Activated T-helper 2 cell treated with anti-CD3 and anti-CD28 coated beads, Interferon-gamma antibody, Interleukin-2, Interleukin-4, amounts not matched to agents 10 μg/mL and 5 μg/mL and 100 μg/mL, durations not matched to agents 14 hours and 24 hours and 36 hours (primary cell): ENCODE data around the gene PFKP. TPM values are rescaled to one million over a fixed set of nuclear protein-coding genes. Genes with fewer than 3 reads are reported as not detected.
A peak's percentile ranks its signal among the peaks of the same experiment; 100 is the strongest.

Source experiments
- DNase-seq: peaks from one replicate; pipeline ENCODE4 v3.0.0; 2021; ENCODE audit warnings: low spot score
- H3K27ac Mint-ChIP-seq: one replicate; pipeline ENCODE4 v1.8.0; 2021; ENCODE audit warnings: mixed read lengths
- H3K27me3 Mint-ChIP-seq: one replicate; pipeline ENCODE4 v1.8.0; 2021; ENCODE audit warnings: low read depth, mixed read lengths
- H3K36me3 Mint-ChIP-seq: one replicate; pipeline ENCODE4 v1.8.0; 2021; ENCODE audit warnings: low read depth, mixed read lengths
- H3K4me1 Mint-ChIP-seq: one replicate; pipeline ENCODE4 v1.8.0; 2021; ENCODE audit warnings: low read depth, mixed read lengths
- H3K4me3 Mint-ChIP-seq: one replicate; pipeline ENCODE4 v1.8.0; 2021; ENCODE audit warnings: low read depth, mild to moderate bottlenecking, moderate library complexity, mixed read lengths
- H3K9me3 Mint-ChIP-seq: one replicate; pipeline ENCODE4 v1.8.0; 2021; ENCODE audit warnings: mixed read lengths
- intact Hi-C: fragments of 100-400 bp; cut with micrococcal nuclease; formaldehyde crosslinking; loops from one replicate; pipeline ENCODE4 v1.15.1; 2023
- total RNA-seq: library from RNA; stranded (reverse); gene quantifications from 2 replicates; pipeline ENCODE4 v1.2.3, GENCODE V29; 2022

The PFKP gene
- total RNA-seq, 1 donor from 2014 or later: 250 TPM

DNA sequence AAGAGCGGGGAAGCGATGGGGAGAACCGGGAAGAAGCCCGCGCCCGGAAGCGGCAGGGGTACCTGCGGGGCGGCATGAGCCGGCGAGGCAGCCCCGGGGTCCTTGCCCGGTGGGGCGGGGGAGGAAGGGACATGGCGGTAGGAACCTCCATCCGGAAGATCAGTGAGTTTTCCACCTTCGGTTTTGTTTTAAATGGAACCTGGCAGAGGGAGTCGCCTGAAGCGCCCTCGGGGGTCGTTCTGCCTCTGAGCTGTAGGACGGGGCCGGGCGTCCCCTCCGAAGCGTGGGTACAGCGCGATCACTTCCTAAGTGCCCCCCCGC is 471 bp downstream of the PFKP start:
- no peaks in the 10 kb centered on the region for H3K9me3 Mint-ChIP-seq
- H3K4me3 Mint-ChIP-seq: peak overlapping the region; percentile 90
- peak; percentile 22 for DNase-seq
- H3K36me3 Mint-ChIP-seq: peaks cover 41% of the 10 kb centered on the region
- peak overlapping the region; percentile 79 for H3K27ac Mint-ChIP-seq
- peaks cover 31% of the 10 kb centered on the region for H3K4me1 Mint-ChIP-seq
- intact Hi-C loops: loop anchor here (1.0 to 2.0 kb wide), 2 partner anchors 27 to 105 kb away; partner anchors contain the start of gene PITRM1
- H3K27me3 Mint-ChIP-seq: peaks cover 12% of the 10 kb centered on the region

DNA sequence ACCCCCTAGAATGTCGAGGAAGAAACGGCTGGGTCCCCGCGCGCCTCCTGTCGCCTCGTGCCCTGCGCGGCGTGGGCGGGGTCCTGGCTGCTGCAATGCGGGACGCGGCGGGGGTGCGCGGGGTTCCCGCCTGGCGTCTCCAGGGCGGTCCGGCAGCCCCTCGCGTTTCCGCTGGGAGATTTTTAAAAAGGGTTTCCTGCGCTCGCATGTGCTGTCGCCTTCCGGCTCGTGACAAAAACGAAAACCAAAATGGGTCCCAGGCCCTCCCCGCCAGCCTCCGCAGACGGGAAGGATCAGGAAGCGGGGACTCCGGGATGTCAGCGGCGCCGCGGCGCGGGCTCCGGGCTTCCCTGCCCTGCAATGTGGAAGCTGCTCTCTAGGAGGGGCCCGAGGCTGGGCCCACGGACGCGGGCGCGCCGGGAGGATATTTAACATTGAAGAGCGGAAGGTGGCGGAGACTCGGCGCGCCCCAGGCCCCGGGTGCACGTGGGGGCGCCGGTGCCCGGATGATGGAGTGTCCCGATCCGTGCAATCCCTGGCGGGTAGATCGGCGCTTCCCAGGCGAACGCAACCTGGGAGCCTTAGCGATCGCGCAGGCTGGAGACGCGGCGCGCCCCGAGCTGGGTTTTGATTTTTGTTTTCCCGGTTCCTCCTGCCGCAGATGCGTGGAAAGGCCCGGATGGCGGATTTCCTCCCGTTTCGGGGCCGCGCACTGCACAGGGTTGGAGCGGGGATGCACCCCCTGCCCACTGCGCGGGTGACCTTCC is 1.0 kb downstream of the PFKP start:
- peaks cover 46% of the 10 kb centered on the region for H3K36me3 Mint-ChIP-seq
- H3K4me1 Mint-ChIP-seq: peaks cover 33% of the 10 kb centered on the region
- peak overlapping the region; percentile 84 for H3K27ac Mint-ChIP-seq
- peak; percentile 63 for DNase-seq
- peaks cover 12% of the 10 kb centered on the region for H3K27me3 Mint-ChIP-seq
- H3K4me3 Mint-ChIP-seq: peak overlapping the region; percentile 90
- no peaks in the 10 kb centered on the region for H3K9me3 Mint-ChIP-seq
- intact Hi-C loops: loop anchor here (1.0 kb wide), 1 partner anchor 27 kb away; no protein-coding TSS in a partner anchor

DNA sequence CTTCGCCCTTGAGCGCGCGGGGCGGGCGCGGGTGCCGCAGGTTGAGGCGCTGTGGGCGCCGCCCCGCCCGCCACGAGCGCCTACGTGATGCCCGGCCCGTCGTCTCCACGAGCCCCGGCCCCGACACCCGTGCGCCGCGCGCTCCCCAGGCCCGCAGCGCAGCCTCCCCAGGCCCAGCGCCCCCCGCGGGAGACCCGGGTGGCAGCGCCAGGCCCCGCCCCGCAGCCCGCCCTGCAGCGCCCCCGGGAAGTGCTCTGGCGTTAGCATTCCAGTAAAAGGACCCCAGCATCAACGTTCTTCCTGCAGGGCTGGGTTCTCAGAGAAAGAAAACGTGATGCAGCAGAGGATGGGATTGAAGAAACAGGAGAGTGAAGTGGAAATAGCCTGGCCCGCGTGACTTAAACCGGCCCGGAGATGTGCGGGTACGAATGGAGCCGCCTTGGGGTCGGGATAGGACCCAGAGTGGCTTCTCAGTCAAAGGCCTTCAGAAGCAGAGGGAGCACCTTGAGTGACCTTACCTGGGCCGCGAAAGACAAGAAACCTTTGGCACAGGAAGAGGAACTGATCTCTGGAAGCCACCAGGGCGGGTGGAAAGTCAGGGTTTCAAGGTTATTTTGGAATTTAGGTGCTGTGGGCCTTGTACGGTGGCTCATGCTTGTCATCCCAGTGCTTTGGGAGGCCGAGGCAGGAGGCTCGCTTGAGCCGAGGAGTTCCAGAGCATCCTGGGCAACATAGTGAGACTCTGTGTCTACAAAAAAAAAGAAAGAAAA is 1.8 kb downstream of the PFKP start:
- Mint-ChIP-seq H3K4me3 (peak overlapping the region; percentile 90), H3K36me3 (peaks cover 54% of the 10 kb centered on the region), H3K27me3 (peaks cover 12% of the 10 kb centered on the region), H3K4me1 (peaks cover 39% of the 10 kb centered on the region), H3K9me3 (no peaks in the 10 kb centered on the region), H3K27ac (peak overlapping the region; percentile 74)
- intact Hi-C loops: loop anchor here (1.0 kb wide), 1 partner anchor 26 kb away; no protein-coding TSS in a partner anchor
- DNase-seq: no peak

DNA sequence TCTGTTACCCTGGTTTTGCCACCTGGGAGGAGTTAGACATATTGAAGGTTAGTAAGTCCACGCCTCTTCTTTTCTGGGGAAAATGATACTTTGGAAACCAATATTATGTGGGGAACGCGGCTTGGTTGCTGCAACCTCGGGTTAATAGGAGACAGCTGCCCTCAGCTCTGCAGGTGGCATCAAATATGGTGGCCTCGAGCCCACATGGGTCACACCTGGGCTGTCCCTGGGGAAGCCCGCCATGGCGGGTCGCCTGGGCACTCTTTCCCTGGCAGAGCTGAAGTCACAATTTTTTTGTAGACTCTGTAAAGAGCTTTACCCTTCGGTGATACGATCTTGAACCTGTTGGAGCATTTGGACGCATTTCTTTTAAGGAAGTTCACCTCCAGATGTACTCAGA is 2.5 kb downstream of the PFKP start:
- Mint-ChIP-seq H3K27ac (peak overlapping the region; percentile 74), H3K36me3 (peaks cover 61% of the 10 kb centered on the region), H3K4me3 (peak overlapping the region; percentile 85), H3K4me1 (peaks cover 43% of the 10 kb centered on the region), H3K27me3 (peaks cover 12% of the 10 kb centered on the region), H3K9me3 (no peaks in the 10 kb centered on the region)
- intact Hi-C loops: no loop called here
- DNase-seq: no peak

DNA sequence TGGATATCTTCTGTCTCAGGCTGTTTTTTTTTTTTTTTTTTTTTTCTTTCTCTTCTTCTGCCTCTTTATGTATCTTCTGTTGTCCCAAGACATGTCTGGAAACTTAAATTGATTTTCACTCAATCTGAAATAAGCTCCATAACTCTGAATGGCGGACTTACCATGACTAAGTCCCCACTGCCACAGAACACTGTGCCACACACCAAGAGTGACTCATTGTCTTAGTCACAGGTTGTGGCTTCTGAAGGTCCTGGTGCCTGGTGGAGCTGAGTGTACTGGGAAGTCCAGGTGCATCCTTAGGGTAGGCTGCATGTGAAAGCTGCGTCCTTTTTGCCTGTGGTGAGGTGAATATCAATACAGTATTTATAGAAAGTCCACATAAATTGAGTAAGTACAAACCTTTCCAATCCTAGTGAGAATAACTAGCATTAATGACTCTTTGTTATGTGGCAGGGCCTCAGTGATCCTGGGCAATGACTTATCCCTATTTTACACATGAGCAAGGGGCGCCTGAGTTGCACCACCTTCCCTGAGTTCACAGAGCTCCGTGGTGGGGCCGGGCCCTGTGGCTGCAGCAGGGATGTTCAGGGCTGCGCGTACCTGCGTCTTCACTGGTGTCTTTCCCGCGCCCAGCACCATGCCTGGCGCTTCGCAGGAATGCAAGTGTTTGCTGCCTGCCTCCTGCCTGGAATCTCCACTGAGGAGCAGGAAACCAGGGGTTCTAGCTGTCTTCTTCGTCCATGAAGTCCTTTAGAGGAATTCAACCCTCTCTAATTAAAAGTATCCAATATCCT is 4.3 kb downstream of the PFKP start:
- DNase-seq: no peak
- peaks cover under 1% of the 10 kb centered on the region for H3K27me3 Mint-ChIP-seq
- H3K36me3 Mint-ChIP-seq: peaks cover 76% of the 10 kb centered on the region
- H3K4me1 Mint-ChIP-seq: peaks cover 46% of the 10 kb centered on the region
- H3K4me3 Mint-ChIP-seq: peak overlapping the region; percentile 74
- peak overlapping the region; percentile 77 for H3K27ac Mint-ChIP-seq
- intact Hi-C loops: no loop called here
- no peaks in the 10 kb centered on the region for H3K9me3 Mint-ChIP-seq

DNA sequence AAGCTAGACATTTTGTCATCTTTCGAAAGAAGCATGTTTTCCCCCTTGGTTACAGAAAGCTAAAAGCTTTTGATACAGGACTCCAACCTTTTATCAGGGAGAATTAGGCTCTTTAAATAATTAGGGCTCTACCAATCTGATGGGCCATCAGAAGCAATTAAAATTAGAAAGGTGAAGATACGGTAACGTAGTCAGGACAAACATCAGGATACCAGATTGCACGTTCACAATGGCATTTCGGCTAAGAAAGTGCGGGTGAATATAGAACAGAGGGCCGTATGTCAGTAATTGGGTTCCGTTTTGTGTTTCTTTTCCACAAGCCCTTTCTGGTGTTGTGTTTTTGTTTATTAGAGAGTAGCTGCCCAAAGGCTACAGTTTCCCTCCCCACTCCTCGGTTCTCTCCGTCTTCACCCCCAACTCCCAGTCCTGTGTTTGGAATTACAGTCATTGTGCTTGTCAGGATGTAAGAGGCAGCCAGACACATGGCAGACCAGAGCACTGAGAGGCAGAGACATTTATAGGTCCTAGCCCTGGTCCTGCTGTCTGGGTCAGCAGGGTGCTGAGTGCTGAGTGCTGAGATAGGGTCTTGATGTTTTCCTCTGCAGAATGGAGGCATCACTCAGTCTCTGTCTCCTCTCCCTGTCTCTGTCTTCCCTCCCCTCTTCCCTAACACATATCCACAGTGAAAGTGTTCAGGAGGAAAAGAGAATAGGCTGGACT is 5.5 kb downstream of the PFKP start:
- intact Hi-C loops: no loop called here
- Mint-ChIP-seq H3K4me3 (no peak overlapping the region), H3K36me3 (peaks cover 81% of the 10 kb centered on the region), H3K27me3 (no peaks in the 10 kb centered on the region), H3K27ac (peak overlapping the region; percentile 11), H3K9me3 (no peaks in the 10 kb centered on the region), H3K4me1 (peaks cover 50% of the 10 kb centered on the region)
- DNase-seq: no peak

DNA sequence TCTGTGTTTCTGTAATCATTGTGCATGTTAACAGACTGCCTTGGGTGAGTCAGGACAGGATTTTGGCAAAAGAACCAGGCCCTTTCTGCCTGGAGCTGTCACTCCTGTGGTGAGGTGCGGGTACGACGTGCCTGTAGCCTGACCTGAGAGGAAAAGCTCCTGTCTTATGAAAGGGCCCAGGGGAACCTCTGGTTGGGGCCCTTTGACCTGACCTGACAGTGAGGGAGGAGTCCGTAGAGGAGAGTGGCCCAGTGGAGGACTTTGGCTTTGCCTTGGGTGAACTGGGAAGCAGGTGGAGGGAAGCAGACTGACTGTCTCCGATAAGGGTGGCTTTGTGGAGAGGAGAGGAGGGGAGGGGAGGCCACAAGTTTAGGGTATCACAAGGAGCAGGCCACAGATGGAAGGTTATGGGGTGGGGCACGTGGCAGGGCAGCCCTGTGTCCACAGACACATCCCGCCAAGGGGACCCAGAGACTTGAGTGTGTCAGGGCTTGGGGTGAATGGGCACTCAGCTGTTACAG is 6.9 kb downstream of the PFKP start:
- no peaks in the 10 kb centered on the region for H3K27me3 Mint-ChIP-seq
- H3K4me3 Mint-ChIP-seq: no peak overlapping the region
- H3K4me1 Mint-ChIP-seq: peaks cover 51% of the 10 kb centered on the region

DNA sequence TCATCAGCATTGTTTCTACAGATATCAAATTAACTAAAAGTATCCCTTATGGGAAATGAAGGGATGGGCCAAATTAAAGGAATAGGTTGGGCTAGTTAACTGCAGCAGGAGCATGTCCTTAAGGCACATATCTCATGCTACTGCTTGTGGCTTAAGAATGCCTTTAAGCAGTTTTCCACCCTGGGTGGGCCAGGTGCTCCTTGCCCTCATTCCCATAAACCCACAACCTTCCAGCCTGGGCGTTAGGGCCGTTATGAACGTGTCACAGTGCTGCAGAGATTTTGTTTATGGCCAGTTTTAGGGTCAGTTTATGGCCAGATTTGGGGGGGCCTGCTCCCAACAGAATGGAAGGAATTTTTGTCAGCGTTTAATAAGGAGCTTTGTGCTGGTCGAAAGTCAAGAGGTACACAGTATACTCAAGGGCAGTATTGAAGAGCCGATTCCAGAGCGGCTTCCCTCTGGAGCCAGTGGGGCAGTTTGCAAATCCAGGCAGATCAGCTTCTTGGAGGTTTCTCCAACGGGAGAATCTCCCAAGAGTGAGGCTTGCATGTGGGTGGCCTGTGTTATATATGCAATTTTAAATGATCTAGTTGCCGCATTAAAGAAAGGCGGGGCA is 7.7 kb downstream of the PFKP start:
- H3K4me3 Mint-ChIP-seq: no peak overlapping the region
- DNase-seq: no peak
- no peaks in the 10 kb centered on the region for H3K27me3 Mint-ChIP-seq
- H3K9me3 Mint-ChIP-seq: no peaks in the 10 kb centered on the region
- intact Hi-C loops: no loop called here
- peaks cover 83% of the 10 kb centered on the region for H3K36me3 Mint-ChIP-seq
- H3K4me1 Mint-ChIP-seq: peaks cover 45% of the 10 kb centered on the region
- H3K27ac Mint-ChIP-seq: no peak overlapping the region

More for the DNA sequence above, 6.9 kb downstream of the PFKP start:
- Mint-ChIP-seq H3K27ac (peak overlapping the region; percentile 19), H3K9me3 (no peaks in the 10 kb centered on the region), H3K36me3 (peaks cover 84% of the 10 kb centered on the region)
- intact Hi-C loops: no loop called here
- no peak for DNase-seq

DNA sequence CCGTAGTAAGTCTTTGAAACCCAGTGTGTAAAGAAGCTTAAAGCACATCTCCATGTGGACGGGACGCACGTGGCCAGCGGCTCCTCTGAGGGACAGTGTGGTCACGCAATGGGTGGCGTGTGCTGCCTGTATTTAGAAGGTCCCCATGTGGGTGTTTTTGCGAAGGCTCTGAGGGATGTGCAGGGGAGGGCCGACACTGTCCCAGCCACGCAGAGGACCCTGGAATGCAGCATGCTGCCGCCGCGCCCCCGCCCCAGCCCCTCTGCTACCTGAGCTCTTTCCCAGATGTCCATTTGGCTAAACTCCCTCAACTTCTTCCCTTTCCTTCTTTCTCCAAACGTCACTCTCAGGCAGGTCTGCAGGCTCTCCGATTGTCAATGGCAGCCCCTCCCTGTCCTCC is 8.8 kb downstream of the PFKP start:
- peaks cover 39% of the 10 kb centered on the region for H3K4me1 Mint-ChIP-seq
- no peaks in the 10 kb centered on the region for H3K27me3 Mint-ChIP-seq
- no peak overlapping the region for H3K4me3 Mint-ChIP-seq
- H3K27ac Mint-ChIP-seq: no peak overlapping the region
- no peak for DNase-seq
- no peaks in the 10 kb centered on the region for H3K9me3 Mint-ChIP-seq
- intact Hi-C loops: no loop called here
- peaks cover 80% of the 10 kb centered on the region for H3K36me3 Mint-ChIP-seq

DNA sequence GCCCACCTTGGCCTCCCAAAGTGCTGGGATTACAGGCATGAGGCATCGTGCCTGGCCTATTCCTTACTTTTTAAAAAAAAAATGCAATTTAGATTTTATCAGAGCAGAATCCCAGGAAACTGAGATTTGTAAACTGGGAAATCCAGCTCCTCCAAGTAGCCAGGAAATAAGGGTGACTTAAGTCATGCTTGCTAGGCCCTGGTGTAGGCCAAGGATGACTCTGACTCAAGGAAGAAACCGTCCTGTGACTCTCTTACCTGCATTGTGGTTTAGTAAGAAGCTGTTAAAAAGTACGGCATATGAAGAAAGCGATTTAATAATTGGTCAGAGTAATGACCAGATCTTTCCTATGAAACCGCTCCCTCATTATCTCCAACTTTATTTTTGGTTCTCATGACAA is 10.2 kb downstream of the PFKP start:
- Mint-ChIP-seq H3K36me3 (peaks cover 76% of the 10 kb centered on the region), H3K4me1 (peaks cover 30% of the 10 kb centered on the region), H3K27ac (no peak overlapping the region), H3K9me3 (no peaks in the 10 kb centered on the region), H3K4me3 (no peak overlapping the region), H3K27me3 (no peaks in the 10 kb centered on the region)
- intact Hi-C loops: no loop called here
- no peak for DNase-seq

DNA sequence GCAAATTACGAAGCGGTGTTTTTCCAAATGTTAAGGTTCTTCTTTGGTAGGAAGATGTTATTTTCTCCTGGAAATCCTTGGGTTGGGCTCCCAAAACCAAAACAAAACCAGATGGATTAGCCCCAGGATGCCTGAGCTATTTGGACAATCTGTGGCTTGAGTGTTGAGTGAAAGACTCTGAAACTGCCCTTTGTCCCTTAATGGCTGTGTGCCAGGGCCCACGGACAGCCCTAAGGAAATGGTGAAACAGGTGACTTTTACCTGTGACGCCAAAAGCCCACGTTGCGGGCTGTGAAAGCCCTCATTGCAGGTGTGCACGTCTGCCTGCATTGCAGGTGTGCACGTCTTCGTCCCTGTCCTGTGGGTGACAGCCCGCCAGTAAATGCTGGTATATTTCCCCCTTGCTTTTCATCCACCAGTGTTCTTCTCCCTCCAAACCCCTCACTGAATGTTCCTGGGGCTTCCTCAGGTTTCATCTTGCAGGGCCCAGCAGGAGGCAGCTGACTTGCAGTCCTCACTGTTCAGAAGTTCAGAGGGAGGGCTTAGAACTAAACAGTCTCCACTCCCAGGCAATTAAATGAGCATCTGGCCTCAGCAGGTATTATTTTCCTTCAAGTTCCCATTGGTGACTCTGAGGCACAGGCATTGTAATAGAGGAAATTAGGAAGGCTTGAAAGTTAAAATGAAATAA is 10.7 kb downstream of the PFKP start:
- no peak for DNase-seq
- Mint-ChIP-seq H3K4me3 (no peak overlapping the region), H3K4me1 (peaks cover 26% of the 10 kb centered on the region), H3K27ac (no peak overlapping the region), H3K27me3 (no peaks in the 10 kb centered on the region), H3K9me3 (no peaks in the 10 kb centered on the region), H3K36me3 (peaks cover 76% of the 10 kb centered on the region)
- intact Hi-C loops: no loop called here
